HepG2 (cell line): ENCODE data around the gene MGAT1. TPM values are rescaled to one million over a fixed set of nuclear protein-coding genes. Genes with fewer than 3 reads are reported as not detected.
A peak's percentile ranks its signal among the peaks of the same experiment; 100 is the strongest.

ENCODE experiments used
- ADNP ChIP-seq: sonication (generic); formaldehyde crosslinking; IDR thresholded peaks from 2 replicates; pipeline ENCODE4 v1.4.0; 2020; ENCODE audit warnings: missing genetic modification reagents
- CAMTA2 ChIP-seq: sonication (generic); formaldehyde crosslinking; IDR thresholded peaks from 2 replicates; pipeline ENCODE4 v1.4.0; 2020; ENCODE audit warnings: mild to moderate bottlenecking, missing genetic modification reagents, borderline replicate concordance
- GATAD2A ChIP-seq: IDR thresholded peaks from 2 replicates; pipeline ENCODE4 v1.6.1; 2016
- HDAC1 ChIP-seq: sonication (generic); formaldehyde crosslinking; IDR thresholded peaks from 2 replicates; pipeline ENCODE4 v1.5.1; 2020; ENCODE audit warnings: mild to moderate bottlenecking, missing genetic modification reagents
- HOXA9 ChIP-seq: sonication (generic); formaldehyde crosslinking; IDR thresholded peaks from 2 replicates; pipeline ENCODE4 v1.8.1; 2022; ENCODE audit warnings: missing genetic modification reagents, mild to moderate bottlenecking, moderate library complexity, borderline replicate concordance
- IRF2 ChIP-seq: IDR thresholded peaks from 2 replicates; pipeline ENCODE4 v1.6.1; 2018; ENCODE audit warnings: missing genetic modification reagents, missing compliant biosample characterization
- KAT2B ChIP-seq: fragments of 150-350 bp; IDR thresholded peaks from 2 replicates; pipeline ENCODE4 v1.6.1; 2014; ENCODE audit warnings: low read depth, low read length, borderline replicate concordance
- KDM5A ChIP-seq: fragments of 200-600 bp; sonication (generic); IDR thresholded peaks from 2 replicates; pipeline ENCODE4 v1.7.0; 2018; ENCODE audit warnings: antibody characterized with exemption, mild to moderate bottlenecking, low read length, borderline replicate concordance
- KLF15 ChIP-seq: sonication (generic); formaldehyde crosslinking; IDR thresholded peaks from 2 replicates; pipeline ENCODE4 v1.8.1; 2023; ENCODE audit warnings: borderline replicate concordance, mild to moderate bottlenecking, inconsistent platforms, missing genetic modification reagents, mixed read lengths
- NBN ChIP-seq: fragments of 450-650 bp; conservative IDR thresholded peaks from 2 replicates; pipeline ENCODE4 v1.6.1; 2017
- NR2F6 ChIP-seq, 2 experiments: IDR thresholded peaks; 2 replicates each; pipeline ENCODE4 v1.6.1; 2016; ENCODE audit warnings: antibody characterized with exemption in 1 of 2, mild to moderate bottlenecking in 1 of 2
- SIX1 ChIP-seq: sonication (generic); formaldehyde crosslinking; IDR thresholded peaks from 2 replicates; pipeline ENCODE4 v1.4.0; 2020; ENCODE audit warnings: missing genetic modification reagents, borderline replicate concordance
- SKI ChIP-seq: fragments of 450-650 bp; IDR thresholded peaks from one replicate; pipeline ENCODE4 v1.6.1; 2018; ENCODE audit warnings: mild to moderate bottlenecking; ENCODE audit not compliant: partially characterized antibody
- SSRP1 ChIP-seq: IDR thresholded peaks from 2 replicates; pipeline ENCODE4 v1.6.1; 2016; ENCODE audit warnings: control low read depth
- SYNCRIP ChIP-seq: fragments of 200-400 bp; formaldehyde crosslinking; IDR thresholded peaks from 2 replicates; pipeline ENCODE4 v1.6.1; 2018; ENCODE audit warnings: mild to moderate bottlenecking, low read depth, low read length; ENCODE audit not compliant: insufficient read depth
- TBX2 ChIP-seq: sonication (generic); formaldehyde crosslinking; IDR thresholded peaks from 2 replicates; pipeline ENCODE4 v1.5.0; 2020; ENCODE audit warnings: missing genetic modification reagents, mild to moderate bottlenecking, borderline replicate concordance
- ZFP1 ChIP-seq: IDR thresholded peaks from 2 replicates; pipeline ENCODE4 v1.6.1; 2016
- ZMYM2 ChIP-seq: sonication (generic); formaldehyde crosslinking; IDR thresholded peaks from 2 replicates; pipeline ENCODE4 v1.8.0; 2022; ENCODE audit warnings: mild to moderate bottlenecking, missing genetic modification reagents
- ZNF552 ChIP-seq: sonication (generic); formaldehyde crosslinking; IDR thresholded peaks from 2 replicates; pipeline ENCODE4 v1.9.0; 2022; ENCODE audit warnings: missing genetic modification reagents, mild to moderate bottlenecking, borderline replicate concordance
- ZNF605 ChIP-seq: sonication (generic); formaldehyde crosslinking; IDR thresholded peaks from 2 replicates; pipeline ENCODE4 v1.8.0; 2022; ENCODE audit warnings: mild to moderate bottlenecking, missing genetic modification reagents
- ZNF768 ChIP-seq: sonication (generic); formaldehyde crosslinking; IDR thresholded peaks from 2 replicates; pipeline ENCODE4 v1.4.0; 2020; ENCODE audit warnings: missing genetic modification reagents
- ZNF782 ChIP-seq: sonication (generic); formaldehyde crosslinking; IDR thresholded peaks from 2 replicates; pipeline ENCODE4 v1.4.0; 2020; ENCODE audit warnings: missing genetic modification reagents, mild to moderate bottlenecking, borderline replicate concordance
- polyA plus RNA-seq, 8 experiments: library from polyadenylated mRNA; depleted of rRNA in 3 of 8; stranded (reverse) in 7 of 8; unstranded in 1 of 8; fragments of >200 nt; fragmentation: Illumina TruSeq in 4 of 8; extraction: Trizol in 4 of 8; gene quantifications; 2 replicates each; pipeline versions ENCODE4 v1.2.1 to v1.2.3, GENCODE V29; 2011 to 2016; ENCODE audit warnings: low read depth in 4 of 8, missing spikeins in 1 of 8, mixed read lengths in 1 of 8; ENCODE audit not compliant: insufficient read depth in 1 of 8
- total RNA-seq, 5 experiments: library from RNA; depleted of rRNA; stranded (reverse); fragments of >200 nt; fragmentation: Illumina TruSeq; extraction: Trizol; gene quantifications; 2 replicates each; pipeline ENCODE4 v1.2.3, GENCODE V29; 2016; ENCODE audit warnings: low read depth in 1 of 5
- TF ChIP-seq, protein P1 (sequence below), 2 experiments: fragments of 450-650 bp in 1 of 2; sonication (generic) in 1 of 2; formaldehyde crosslinking; IDR thresholded peaks; 2 replicates each; pipeline versions ENCODE4 v1.5.0 to v1.8.0; 2020 to 2022; ENCODE audit warnings: mild to moderate bottlenecking in 1 of 2, missing genetic modification reagents in 1 of 2
- TF ChIP-seq, protein P2 (sequence below): sonication (generic); formaldehyde crosslinking; IDR thresholded peaks from 2 replicates; pipeline ENCODE4 v1.8.1; 2023; ENCODE audit warnings: mild to moderate bottlenecking, inconsistent platforms, moderate library complexity, missing genetic modification reagents, borderline replicate concordance
- TF ChIP-seq, protein P3 (sequence below): sonication (generic); formaldehyde crosslinking; IDR thresholded peaks from 2 replicates; pipeline ENCODE4 v1.5.0; 2020; ENCODE audit warnings: mild to moderate bottlenecking, missing genetic modification reagents

MGAT1 gene
- total and polyA plus RNA-seq, 2 of the 13 experiments (the other 11 are each of a cell fraction or from before 2014, with no cell fraction given), result 50.1 to 55.3 TPM

DNA sequence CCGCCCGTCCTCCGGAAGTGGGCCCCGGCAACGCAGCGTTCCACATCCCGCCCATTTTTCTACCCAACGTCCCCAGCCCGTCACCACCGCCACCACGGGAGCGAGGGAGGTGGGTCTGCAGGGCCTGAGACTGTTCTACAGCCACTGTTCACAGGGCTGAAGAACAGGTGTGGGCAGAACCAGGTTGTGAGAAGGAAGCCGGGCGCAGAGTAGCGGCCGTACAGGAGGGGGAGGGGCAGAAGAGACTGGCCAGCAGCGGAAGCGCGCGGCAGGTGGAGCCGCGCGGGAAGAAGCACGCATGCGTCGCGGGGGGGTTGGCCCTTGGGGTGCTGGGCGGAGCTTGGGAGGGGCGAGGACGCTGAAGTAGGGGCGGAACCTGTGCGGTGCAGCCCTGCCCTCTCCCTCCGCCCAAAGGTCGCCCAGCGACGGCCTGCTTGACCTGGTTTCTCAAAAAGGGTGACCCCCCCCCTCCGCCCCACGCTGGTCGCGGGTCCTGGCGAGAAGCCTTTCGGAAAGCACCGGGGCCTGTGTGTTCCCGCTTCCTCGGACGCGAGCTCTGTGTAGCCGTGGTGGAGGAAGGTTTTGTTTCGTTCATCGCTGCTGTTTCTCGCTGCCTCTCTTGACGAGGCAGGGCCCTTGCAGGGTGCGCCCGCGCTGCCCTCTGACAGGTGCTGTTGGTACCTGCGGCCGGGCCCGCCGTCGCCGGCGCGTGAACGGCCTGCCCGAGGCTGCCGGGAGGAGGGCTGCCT is 7.8 kb upstream of the MGAT1 start (continued):
- TF ChIP-seq ZNF605 (CRISPR knock-in tag), result no peak
- TF ChIP-seq, protein P1, sequence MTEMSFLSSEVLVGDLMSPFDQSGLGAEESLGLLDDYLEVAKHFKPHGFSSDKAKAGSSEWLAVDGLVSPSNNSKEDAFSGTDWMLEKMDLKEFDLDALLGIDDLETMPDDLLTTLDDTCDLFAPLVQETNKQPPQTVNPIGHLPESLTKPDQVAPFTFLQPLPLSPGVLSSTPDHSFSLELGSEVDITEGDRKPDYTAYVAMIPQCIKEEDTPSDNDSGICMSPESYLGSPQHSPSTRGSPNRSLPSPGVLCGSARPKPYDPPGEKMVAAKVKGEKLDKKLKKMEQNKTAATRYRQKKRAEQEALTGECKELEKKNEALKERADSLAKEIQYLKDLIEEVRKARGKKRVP (CRISPR knock-in tag; IDR thresholded peaks at IDR 0.05), result no peak
- TF ChIP-seq KAT2B, result no peak
- TF ChIP-seq SSRP1 (CRISPR knock-in tag), result no peak
- peak; percentile 31; the same call in 1 of the 2 replicates for TF ChIP-seq ZNF768 (CRISPR knock-in tag)
- no peak for TF ChIP-seq ZFP1
- no peak for TF ChIP-seq SYNCRIP
- TF ChIP-seq KLF15, result 0 out of 2 replicates have a peak, but pooled peaks have one; percentile 50
- TF ChIP-seq, protein P2, sequence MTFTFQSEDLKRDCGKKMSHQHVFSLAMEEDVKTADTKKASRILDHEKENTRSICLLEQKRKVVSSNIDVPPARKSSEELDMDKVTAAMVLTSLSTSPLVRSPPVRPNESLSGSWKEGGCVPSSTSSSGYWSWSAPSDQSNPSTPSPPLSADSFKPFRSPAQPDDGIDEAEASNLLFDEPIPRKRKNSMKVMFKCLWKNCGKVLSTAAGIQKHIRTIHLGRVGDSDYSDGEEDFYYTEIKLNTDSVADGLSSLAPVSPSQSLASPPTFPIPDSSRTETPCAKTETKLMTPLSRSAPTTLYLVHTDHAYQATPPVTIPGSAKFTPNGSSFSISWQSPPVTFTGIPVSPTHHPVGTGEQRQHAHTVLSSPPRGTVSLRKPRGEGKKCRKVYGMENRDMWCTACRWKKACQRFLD (CRISPR knock-in tag), result peak; percentile 63; the same call in 1 of the 2 replicates
- no peak for TF ChIP-seq NBN
- no peak for TF ChIP-seq ADNP (CRISPR knock-in tag)
- no peak for TF ChIP-seq CAMTA2 (CRISPR knock-in tag)
- peak; percentile 85; the same call in 1 of the 2 replicates for TF ChIP-seq KDM5A
- peak; percentile 95 for TF ChIP-seq HDAC1 (CRISPR knock-in tag)
- TF ChIP-seq, protein P3, sequence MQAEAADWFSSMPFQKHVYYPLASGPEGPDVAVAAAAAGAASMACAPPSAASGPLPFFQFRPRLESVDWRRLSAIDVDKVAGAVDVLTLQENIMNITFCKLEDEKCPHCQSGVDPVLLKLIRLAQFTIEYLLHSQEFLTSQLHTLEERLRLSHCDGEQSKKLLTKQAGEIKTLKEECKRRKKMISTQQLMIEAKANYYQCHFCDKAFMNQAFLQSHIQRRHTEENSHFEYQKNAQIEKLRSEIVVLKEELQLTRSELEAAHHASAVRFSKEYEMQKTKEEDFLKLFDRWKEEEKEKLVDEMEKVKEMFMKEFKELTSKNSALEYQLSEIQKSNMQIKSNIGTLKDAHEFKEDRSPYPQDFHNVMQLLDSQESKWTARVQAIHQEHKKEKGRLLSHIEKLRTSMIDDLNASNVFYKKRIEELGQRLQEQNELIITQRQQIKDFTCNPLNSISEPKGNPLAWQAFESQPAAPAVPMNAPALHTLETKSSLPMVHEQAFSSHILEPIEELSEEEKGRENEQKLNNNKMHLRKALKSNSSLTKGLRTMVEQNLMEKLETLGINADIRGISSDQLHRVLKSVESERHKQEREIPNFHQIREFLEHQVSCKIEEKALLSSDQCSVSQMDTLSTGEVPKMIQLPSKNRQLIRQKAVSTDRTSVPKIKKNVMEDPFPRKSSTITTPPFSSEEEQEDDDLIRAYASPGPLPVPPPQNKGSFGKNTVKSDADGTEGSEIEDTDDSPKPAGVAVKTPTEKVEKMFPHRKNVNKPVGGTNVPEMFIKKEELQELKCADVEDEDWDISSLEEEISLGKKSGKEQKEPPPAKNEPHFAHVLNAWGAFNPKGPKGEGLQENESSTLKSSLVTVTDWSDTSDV (CRISPR knock-in tag), result no peak
- TF ChIP-seq SKI, result no peak
- TF ChIP-seq SIX1 (CRISPR knock-in tag), result no peak
- 0 out of 2 replicates have a peak, but pooled peaks have one; percentile 38 for TF ChIP-seq ZNF782 (CRISPR knock-in tag)
- TF ChIP-seq ZNF552 (CRISPR knock-in tag), result no peak
- no peak for TF ChIP-seq ZMYM2 (CRISPR knock-in tag)
- TF ChIP-seq GATAD2A, result peak; percentile 2; the same call in 1 of the 2 replicates
- peak; percentile 42; the same call in 1 of the 2 replicates for TF ChIP-seq IRF2 (CRISPR knock-in tag)
- 0 out of 2 replicates have a peak, but pooled peaks have one; percentile 16 for TF ChIP-seq HOXA9 (CRISPR knock-in tag)
- peak; percentile 79 for TF ChIP-seq TBX2 (CRISPR knock-in tag)
- peak; percentile 48 for TF ChIP-seq NR2F6 (IDR thresholded peaks at IDR 0.05)
- TF ChIP-seq NR2F6 (CRISPR knock-in tag; IDR thresholded peaks at IDR 0.05), result peak; percentile 80; the same call in 1 of the 2 replicates
